Measurements from ENCODE around the gene KATNBL1.

- TF ChIP-seq CTCF (IDR thresholded peaks at IDR 0.05; ENCODE audit: low read depth, low read length) (no peak), EZH2phosphoT487 (IDR thresholded peaks at IDR 0.05; ENCODE audit: low read depth) (no peak)
These were observed 83.4 kb downstream of the KATNBL1 start for GRCh38 chr15:34126522-34126921.

Data from OCI-LY3 (cell line).